ENCODE results near the gene IGSF22.

DNA sequence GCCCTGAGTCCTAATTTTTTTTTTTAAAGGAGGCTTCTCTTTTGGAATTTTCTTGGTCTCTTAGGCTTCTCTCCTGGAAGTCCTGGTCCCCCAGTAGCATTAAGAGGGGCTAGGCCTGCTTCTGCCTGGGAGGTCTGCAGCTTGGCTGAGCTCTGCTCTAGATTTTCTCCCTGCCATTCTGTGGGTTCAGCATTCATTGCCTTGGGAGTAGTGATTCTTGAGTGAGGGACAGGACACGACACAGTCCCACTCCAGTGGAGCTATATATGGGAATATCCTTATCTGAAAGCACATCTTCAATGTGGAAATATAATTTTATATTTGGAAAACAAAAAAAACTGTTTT is 3.7 kb downstream of the IGSF22 start:
- TF ChIP-seq, protein P1, sequence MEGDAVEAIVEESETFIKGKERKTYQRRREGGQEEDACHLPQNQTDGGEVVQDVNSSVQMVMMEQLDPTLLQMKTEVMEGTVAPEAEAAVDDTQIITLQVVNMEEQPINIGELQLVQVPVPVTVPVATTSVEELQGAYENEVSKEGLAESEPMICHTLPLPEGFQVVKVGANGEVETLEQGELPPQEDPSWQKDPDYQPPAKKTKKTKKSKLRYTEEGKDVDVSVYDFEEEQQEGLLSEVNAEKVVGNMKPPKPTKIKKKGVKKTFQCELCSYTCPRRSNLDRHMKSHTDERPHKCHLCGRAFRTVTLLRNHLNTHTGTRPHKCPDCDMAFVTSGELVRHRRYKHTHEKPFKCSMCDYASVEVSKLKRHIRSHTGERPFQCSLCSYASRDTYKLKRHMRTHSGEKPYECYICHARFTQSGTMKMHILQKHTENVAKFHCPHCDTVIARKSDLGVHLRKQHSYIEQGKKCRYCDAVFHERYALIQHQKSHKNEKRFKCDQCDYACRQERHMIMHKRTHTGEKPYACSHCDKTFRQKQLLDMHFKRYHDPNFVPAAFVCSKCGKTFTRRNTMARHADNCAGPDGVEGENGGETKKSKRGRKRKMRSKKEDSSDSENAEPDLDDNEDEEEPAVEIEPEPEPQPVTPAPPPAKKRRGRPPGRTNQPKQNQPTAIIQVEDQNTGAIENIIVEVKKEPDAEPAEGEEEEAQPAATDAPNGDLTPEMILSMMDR (IDR thresholded peaks at IDR 0.05), result no peak
- no peak for TF ChIP-seq POLR2AphosphoS5 (IDR thresholded peaks at IDR 0.05)
